ENCODE data around the gene MSL2.

- no peak for TF ChIP-seq ARNT (IDR thresholded peaks at IDR 0.05)
- no peak for TF ChIP-seq BHLHE40 (IDR thresholded peaks at IDR 0.05; ENCODE audit: borderline replicate concordance)
- no peak for TF ChIP-seq L3MBTL2 (conservative IDR thresholded peaks at IDR 0.05)
- TF ChIP-seq CTBP1 (IDR thresholded peaks at IDR 0.05; ENCODE audit: borderline replicate concordance): no peak
- TF ChIP-seq SP1 (IDR thresholded peaks at IDR 0.05): no peak
- TF ChIP-seq ZNF384 (IDR thresholded peaks at IDR 0.05): no peak
- TF ChIP-seq ELF4 (IDR thresholded peaks at IDR 0.05): no peak
- no peak for TF ChIP-seq FOXK2 (IDR thresholded peaks at IDR 0.05)
- TF ChIP-seq FOXM1 (IDR thresholded peaks at IDR 0.05; ENCODE audit: borderline replicate concordance): no peak
- TF ChIP-seq SUZ12 (IDR thresholded peaks at IDR 0.05): no peak
- TF ChIP-seq FOXA1 (IDR thresholded peaks at IDR 0.05): no peak
Observed at GRCh38 chr3:136146981-136147729, 49.0 kb downstream of the MSL2 start.
